ENCODE data around the gene C2.

Gene C2

DNA sequence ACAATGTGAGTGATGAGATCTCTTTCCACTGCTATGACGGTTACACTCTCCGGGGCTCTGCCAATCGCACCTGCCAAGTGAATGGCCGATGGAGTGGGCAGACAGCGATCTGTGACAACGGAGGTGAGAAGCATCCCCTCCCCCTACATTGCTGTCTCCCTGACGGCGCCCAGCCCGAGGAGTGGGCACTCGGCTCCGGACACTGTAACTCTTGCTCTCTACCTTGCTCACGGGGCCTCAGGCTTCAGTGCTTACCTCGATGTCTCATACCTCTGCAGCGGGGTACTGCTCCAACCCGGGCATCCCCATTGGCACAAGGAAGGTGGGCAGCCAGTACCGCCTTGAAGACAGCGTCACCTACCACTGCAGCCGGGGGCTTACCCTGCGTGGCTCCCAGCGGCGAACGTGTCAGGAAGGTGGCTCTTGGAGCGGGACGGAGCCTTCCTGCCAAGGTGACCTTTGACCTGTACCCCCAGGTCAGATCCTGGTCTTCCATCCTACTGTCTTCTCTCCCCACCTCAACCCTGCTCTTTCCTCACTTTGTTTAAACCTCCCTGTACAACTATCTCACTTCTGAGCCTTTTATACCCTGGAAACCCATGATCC lies 19.7 kb downstream of the C2 start:
- TF ChIP-seq, protein P1, sequence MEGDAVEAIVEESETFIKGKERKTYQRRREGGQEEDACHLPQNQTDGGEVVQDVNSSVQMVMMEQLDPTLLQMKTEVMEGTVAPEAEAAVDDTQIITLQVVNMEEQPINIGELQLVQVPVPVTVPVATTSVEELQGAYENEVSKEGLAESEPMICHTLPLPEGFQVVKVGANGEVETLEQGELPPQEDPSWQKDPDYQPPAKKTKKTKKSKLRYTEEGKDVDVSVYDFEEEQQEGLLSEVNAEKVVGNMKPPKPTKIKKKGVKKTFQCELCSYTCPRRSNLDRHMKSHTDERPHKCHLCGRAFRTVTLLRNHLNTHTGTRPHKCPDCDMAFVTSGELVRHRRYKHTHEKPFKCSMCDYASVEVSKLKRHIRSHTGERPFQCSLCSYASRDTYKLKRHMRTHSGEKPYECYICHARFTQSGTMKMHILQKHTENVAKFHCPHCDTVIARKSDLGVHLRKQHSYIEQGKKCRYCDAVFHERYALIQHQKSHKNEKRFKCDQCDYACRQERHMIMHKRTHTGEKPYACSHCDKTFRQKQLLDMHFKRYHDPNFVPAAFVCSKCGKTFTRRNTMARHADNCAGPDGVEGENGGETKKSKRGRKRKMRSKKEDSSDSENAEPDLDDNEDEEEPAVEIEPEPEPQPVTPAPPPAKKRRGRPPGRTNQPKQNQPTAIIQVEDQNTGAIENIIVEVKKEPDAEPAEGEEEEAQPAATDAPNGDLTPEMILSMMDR (IDR thresholded peaks at IDR 0.05; ENCODE audit: low read depth, low read length, missing control alignments) = no peak
- no peak for DNase-seq (ENCODE audit: low read depth)
- H3K4me3 ChIP-seq (ENCODE audit: low read depth, low read length) = no peak overlapping the region

DNA sequence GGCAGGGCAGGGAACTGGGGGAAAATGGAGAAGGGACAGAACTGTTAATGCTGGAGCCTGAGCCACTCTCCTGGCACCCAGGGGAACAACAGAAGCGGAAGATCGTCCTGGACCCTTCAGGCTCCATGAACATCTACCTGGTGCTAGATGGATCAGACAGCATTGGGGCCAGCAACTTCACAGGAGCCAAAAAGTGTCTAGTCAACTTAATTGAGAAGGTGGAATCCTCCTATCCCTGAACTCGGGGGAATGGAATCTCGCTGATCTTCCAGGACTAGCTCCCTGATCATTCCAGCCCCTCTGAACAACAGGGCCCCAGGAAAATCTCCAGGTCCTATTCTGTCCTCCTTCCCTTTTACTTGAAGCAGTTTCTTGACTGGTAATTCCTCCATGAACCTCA lies 20.3 kb downstream of the C2 start:
- no peak overlapping the region for H3K4me3 ChIP-seq (ENCODE audit: low read depth, low read length)
- TF ChIP-seq, protein P1 (IDR thresholded peaks at IDR 0.05; ENCODE audit: low read depth, low read length, missing control alignments) = no peak
- no peak for DNase-seq (ENCODE audit: low read depth)

DNA sequence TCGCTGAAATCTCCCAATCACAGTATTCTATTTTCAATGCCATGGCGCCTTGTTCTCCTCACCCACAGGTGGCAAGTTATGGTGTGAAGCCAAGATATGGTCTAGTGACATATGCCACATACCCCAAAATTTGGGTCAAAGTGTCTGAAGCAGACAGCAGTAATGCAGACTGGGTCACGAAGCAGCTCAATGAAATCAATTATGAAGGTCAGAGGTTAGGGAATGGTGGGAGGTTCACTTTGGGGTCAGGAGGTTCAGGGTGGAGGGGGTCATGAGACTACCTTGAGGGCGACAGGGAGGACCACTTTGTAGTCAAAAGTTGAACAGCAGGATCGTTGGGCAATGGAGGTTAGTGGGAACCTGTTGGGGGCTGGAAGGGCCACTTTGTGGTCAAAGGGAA lies 20.8 kb downstream of the C2 start:
- H3K4me3 ChIP-seq (ENCODE audit: low read depth, low read length) = no peak overlapping the region
- DNase-seq (ENCODE audit: low read depth) = no peak
- TF ChIP-seq, protein P1 (IDR thresholded peaks at IDR 0.05; ENCODE audit: low read depth, low read length, missing control alignments) = no peak

DNA sequence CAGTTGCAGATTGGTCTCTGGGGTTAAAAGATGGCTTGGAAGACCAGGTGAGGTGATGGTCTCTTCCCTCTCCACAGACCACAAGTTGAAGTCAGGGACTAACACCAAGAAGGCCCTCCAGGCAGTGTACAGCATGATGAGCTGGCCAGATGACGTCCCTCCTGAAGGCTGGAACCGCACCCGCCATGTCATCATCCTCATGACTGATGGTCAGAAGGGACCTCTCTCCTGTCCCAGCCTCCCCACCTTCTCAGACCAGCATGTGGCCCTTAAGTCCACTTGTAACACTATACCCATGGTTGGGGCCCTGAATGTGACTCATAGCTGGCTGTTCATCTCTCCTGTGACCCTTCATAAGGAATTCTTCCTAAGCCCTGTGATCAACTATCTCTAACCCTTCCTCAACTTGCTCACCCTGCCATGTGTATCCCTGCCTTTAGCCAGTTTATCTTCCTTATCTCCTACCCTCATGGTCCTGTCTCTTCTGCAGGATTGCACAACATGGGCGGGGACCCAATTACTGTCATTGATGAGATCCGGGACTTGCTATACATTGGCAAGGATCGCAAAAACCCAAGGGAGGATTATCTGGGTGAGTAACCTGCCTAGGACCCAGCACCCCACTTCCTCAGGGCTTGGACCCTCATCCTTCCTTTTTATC lies 21.4 kb downstream of the C2 start:
- no peak overlapping the region for H3K4me3 ChIP-seq (ENCODE audit: low read depth, low read length)
- DNase-seq (ENCODE audit: low read depth) = no peak
- TF ChIP-seq, protein P1 (IDR thresholded peaks at IDR 0.05; ENCODE audit: low read depth, low read length, missing control alignments) = no peak

DNA sequence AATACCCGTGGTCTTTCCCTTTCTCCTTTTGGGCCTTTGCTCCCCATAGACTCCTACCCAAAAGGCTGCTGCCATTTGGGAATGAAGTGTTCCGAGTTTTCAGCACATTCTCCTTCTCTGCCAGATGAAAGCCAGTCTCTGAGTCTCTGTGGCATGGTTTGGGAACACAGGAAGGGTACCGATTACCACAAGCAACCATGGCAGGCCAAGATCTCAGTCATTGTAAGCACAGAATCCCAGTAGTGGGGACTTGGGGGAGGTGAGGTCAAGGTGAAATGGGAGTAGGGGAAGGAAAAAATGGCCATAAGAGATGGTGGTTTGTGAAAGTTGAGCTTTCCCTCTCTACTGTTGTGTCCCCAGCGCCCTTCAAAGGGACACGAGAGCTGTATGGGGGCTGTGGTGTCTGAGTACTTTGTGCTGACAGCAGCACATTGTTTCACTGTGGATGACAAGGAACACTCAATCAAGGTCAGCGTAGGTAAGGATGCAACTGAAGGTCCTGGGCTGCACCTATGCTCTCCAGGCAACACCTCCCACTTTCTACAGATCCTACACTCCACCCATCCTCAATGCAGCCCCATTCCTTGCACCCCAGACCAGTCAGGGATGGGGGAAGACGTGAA lies 22.5 kb downstream of the C2 start:
- TF ChIP-seq, protein P1 (IDR thresholded peaks at IDR 0.05; ENCODE audit: low read depth, low read length, missing control alignments) = no peak
- H3K4me3 ChIP-seq (ENCODE audit: low read depth, low read length) = no peak overlapping the region
- DNase-seq (ENCODE audit: low read depth) = no peak

DNA sequence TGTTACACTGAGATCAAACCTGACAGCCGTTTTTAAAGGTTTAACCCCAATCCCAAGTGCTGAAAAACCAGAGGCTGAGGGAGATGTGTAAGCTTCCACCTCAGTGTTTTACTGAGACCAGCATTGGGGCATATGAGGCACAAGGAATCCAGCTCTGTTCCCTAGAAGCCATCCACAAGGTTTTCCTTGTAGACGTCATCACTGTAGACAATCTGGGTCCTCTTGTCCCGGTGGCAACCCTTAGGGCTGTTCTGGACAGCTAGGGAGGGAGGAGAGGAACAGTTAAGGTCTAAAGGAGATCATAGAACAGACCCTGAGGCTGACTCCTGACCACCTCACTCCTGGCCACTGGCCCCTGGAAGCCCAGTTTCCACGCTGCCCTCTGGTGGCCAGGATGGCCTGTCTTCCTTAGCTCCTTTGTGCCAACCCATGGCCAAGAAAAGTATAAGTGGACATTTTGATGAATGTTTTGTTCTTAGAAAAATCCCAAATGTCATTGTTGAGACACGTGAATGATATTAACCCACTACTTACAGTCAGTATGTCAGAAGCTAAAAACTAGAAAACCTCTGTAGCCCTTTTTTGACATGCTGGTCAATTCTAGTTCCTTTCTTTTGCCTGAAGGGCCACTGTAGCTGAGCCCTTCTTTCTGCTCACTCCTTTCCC lies 24.8 kb downstream of the C2 start:
- TF ChIP-seq, protein P1 (IDR thresholded peaks at IDR 0.05; ENCODE audit: low read depth, low read length, missing control alignments) = peak; percentile 41
- no peak for DNase-seq (ENCODE audit: low read depth)

More for the DNA sequence above, 24.8 kb downstream of the C2 start:
- H3K4me3 ChIP-seq (ENCODE audit: low read depth, low read length) = no peak overlapping the region

All from GM12864 (cell line).